Measurements from ENCODE around the gene RASAL2. TPM values are rescaled to one million over a fixed set of nuclear protein-coding genes. Genes with fewer than 3 reads are reported as not detected.
"Not testable (repeated sequence)": the region's sequence is repeated elsewhere in the genome, so short reads cannot be mapped to it uniquely, and the experiment has no call there.

RASAL2 gene
- total RNA-seq, 1 experiment from 2014 or later = not detected

- Histone ChIP-seq H2AFZ (ENCODE audit: low read length) (no peak overlapping the region), H3K9me2 (replicated peaks; ENCODE audit: insufficient read depth, low read length) (no peaks in the 10 kb centered on the region), H3K36me3 (ENCODE audit: insufficient read depth, low read length) (no peaks in the 10 kb centered on the region), H3K9me3 (ENCODE audit: low read length) (no peaks in the 10 kb centered on the region), H3K9ac (ENCODE audit: low read length) (no peak overlapping the region), H3K79me2 (ENCODE audit: low read length) (no peaks in the 10 kb centered on the region), H3K4me1 (ENCODE audit: low read length) (peaks cover 4% of the 10 kb centered on the region; the same call in 1 of the 2 replicates), H3K27me3 (ENCODE audit: low read length) (no peaks in the 10 kb centered on the region), H3K4me2 (ENCODE audit: low read depth, low read length, poor library complexity, severe bottlenecking) (no peak overlapping the region), H3K27ac (ENCODE audit: low read length) (no peak overlapping the region), H3K4me3 (ENCODE audit: low read length) (no peak overlapping the region), H4K20me1 (ENCODE audit: insufficient read depth, low read depth, low read length) (no peaks in the 10 kb centered on the region)
- DNase-seq = no peak
These were observed 288.5 kb downstream of the RASAL2 start for GRCh38 chr1:178382372-178382771.

GRCh38 chr1:178385662-178386061, 291.8 kb downstream of the RASAL2 start:
- no peak overlapping the region for H3K4me2 ChIP-seq (ENCODE audit: low read depth, low read length, poor library complexity, severe bottlenecking)
- no peak overlapping the region for H3K4me3 ChIP-seq (ENCODE audit: low read length)
- H3K9me2 ChIP-seq (replicated peaks; ENCODE audit: insufficient read depth, low read length) = no peaks in the 10 kb centered on the region
- no peaks in the 10 kb centered on the region for H3K9me3 ChIP-seq (ENCODE audit: low read length)
- no peak overlapping the region for H3K27ac ChIP-seq (ENCODE audit: low read length)
- no peaks in the 10 kb centered on the region for H3K27me3 ChIP-seq (ENCODE audit: low read length)
- no peak for DNase-seq
- H2AFZ ChIP-seq (ENCODE audit: low read length) = no peak overlapping the region
- H3K36me3 ChIP-seq (ENCODE audit: insufficient read depth, low read length) = no peaks in the 10 kb centered on the region
- peaks cover 4% of the 10 kb centered on the region; the same call in 1 of the 2 replicates for H3K4me1 ChIP-seq (ENCODE audit: low read length)
- no peaks in the 10 kb centered on the region for H4K20me1 ChIP-seq (ENCODE audit: insufficient read depth, low read depth, low read length)
- no peaks in the 10 kb centered on the region for H3K79me2 ChIP-seq (ENCODE audit: low read length)
- H3K9ac ChIP-seq (ENCODE audit: low read length) = no peak overlapping the region

GRCh38 chr1:178388418-178389145, 294.7 kb downstream of the RASAL2 start:
- no peak for DNase-seq
- Histone ChIP-seq H3K9ac (ENCODE audit: low read length) (no peak overlapping the region), H4K20me1 (ENCODE audit: insufficient read depth, low read depth, low read length) (no peaks in the 10 kb centered on the region), H3K9me2 (replicated peaks; ENCODE audit: insufficient read depth, low read length) (no peaks in the 10 kb centered on the region), H3K9me3 (ENCODE audit: low read length) (no peaks in the 10 kb centered on the region), H3K27me3 (ENCODE audit: low read length) (no peaks in the 10 kb centered on the region), H2AFZ (ENCODE audit: low read length) (no peak overlapping the region), H3K36me3 (ENCODE audit: insufficient read depth, low read length) (no peaks in the 10 kb centered on the region), H3K27ac (ENCODE audit: low read length) (no peak overlapping the region), H3K4me2 (ENCODE audit: low read depth, low read length, poor library complexity, severe bottlenecking) (no peak overlapping the region), H3K4me1 (ENCODE audit: low read length) (no peaks in the 10 kb centered on the region), H3K79me2 (ENCODE audit: low read length) (no peaks in the 10 kb centered on the region), H3K4me3 (ENCODE audit: low read length) (no peak overlapping the region)

GRCh38 chr1:178389441-178389840, 295.5 kb downstream of the RASAL2 start:
- no peak overlapping the region for H3K4me2 ChIP-seq (ENCODE audit: low read depth, low read length, poor library complexity, severe bottlenecking)
- no peaks in the 10 kb centered on the region for H3K79me2 ChIP-seq (ENCODE audit: low read length)
- no peaks in the 10 kb centered on the region for H3K27me3 ChIP-seq (ENCODE audit: low read length)
- no peak overlapping the region for H2AFZ ChIP-seq (ENCODE audit: low read length)
- H3K4me1 ChIP-seq (ENCODE audit: low read length) = no peaks in the 10 kb centered on the region
- H3K9me3 ChIP-seq (ENCODE audit: low read length) = no peaks in the 10 kb centered on the region
- H3K4me3 ChIP-seq (ENCODE audit: low read length) = no peak overlapping the region
- DNase-seq = no peak
- no peaks in the 10 kb centered on the region for H4K20me1 ChIP-seq (ENCODE audit: insufficient read depth, low read depth, low read length)
- no peaks in the 10 kb centered on the region for H3K9me2 ChIP-seq (replicated peaks; ENCODE audit: insufficient read depth, low read length)
- H3K9ac ChIP-seq (ENCODE audit: low read length) = no peak overlapping the region
- no peaks in the 10 kb centered on the region for H3K36me3 ChIP-seq (ENCODE audit: insufficient read depth, low read length)
- H3K27ac ChIP-seq (ENCODE audit: low read length) = no peak overlapping the region

GRCh38 chr1:178390280-178390679, 296.4 kb downstream of the RASAL2 start:
- not testable (repeated sequence) for H3K9me3 ChIP-seq (ENCODE audit: low read length); H2AFZ ChIP-seq (ENCODE audit: low read length); H3K4me2 ChIP-seq (ENCODE audit: low read depth, low read length, poor library complexity, severe bottlenecking); H3K36me3 ChIP-seq (ENCODE audit: insufficient read depth, low read length); DNase-seq; H3K9ac ChIP-seq (ENCODE audit: low read length); H3K4me3 ChIP-seq (ENCODE audit: low read length); H3K4me1 ChIP-seq (ENCODE audit: low read length); H3K27me3 ChIP-seq (ENCODE audit: low read length); H4K20me1 ChIP-seq (ENCODE audit: insufficient read depth, low read depth, low read length); H3K27ac ChIP-seq (ENCODE audit: low read length); H3K9me2 ChIP-seq (replicated peaks; ENCODE audit: insufficient read depth, low read length); H3K79me2 ChIP-seq (ENCODE audit: low read length)

- no peak overlapping the region for H2AFZ ChIP-seq (ENCODE audit: low read length)
- DNase-seq = no peak
- H3K4me1 ChIP-seq (ENCODE audit: low read length) = no peaks in the 10 kb centered on the region
- H3K27me3 ChIP-seq (ENCODE audit: low read length) = no peaks in the 10 kb centered on the region
- no peak overlapping the region for H3K4me3 ChIP-seq (ENCODE audit: low read length)
- H3K9ac ChIP-seq (ENCODE audit: low read length) = no peak overlapping the region
- no peaks in the 10 kb centered on the region for H4K20me1 ChIP-seq (ENCODE audit: insufficient read depth, low read depth, low read length)
- no peaks in the 10 kb centered on the region for H3K9me2 ChIP-seq (replicated peaks; ENCODE audit: insufficient read depth, low read length)
- no peaks in the 10 kb centered on the region for H3K9me3 ChIP-seq (ENCODE audit: low read length)
- no peak overlapping the region for H3K27ac ChIP-seq (ENCODE audit: low read length)
- no peaks in the 10 kb centered on the region for H3K36me3 ChIP-seq (ENCODE audit: insufficient read depth, low read length)
- no peaks in the 10 kb centered on the region for H3K79me2 ChIP-seq (ENCODE audit: low read length)
- no peak overlapping the region for H3K4me2 ChIP-seq (ENCODE audit: low read depth, low read length, poor library complexity, severe bottlenecking)
These were observed 299.5 kb downstream of the RASAL2 start for GRCh38 chr1:178393370-178393769.

GRCh38 chr1:178396789-178397188, 302.9 kb downstream of the RASAL2 start:
- DNase-seq = no peak
- H3K27me3 ChIP-seq (ENCODE audit: low read length) = no peaks in the 10 kb centered on the region
- no peaks in the 10 kb centered on the region for H3K79me2 ChIP-seq (ENCODE audit: low read length)
- H3K4me2 ChIP-seq (ENCODE audit: low read depth, low read length, poor library complexity, severe bottlenecking) = no peak overlapping the region
- H3K9ac ChIP-seq (ENCODE audit: low read length) = no peak overlapping the region
- H4K20me1 ChIP-seq (ENCODE audit: insufficient read depth, low read depth, low read length) = no peaks in the 10 kb centered on the region
- H3K27ac ChIP-seq (ENCODE audit: low read length) = no peak overlapping the region
- no peak overlapping the region for H2AFZ ChIP-seq (ENCODE audit: low read length)
- H3K9me2 ChIP-seq (replicated peaks; ENCODE audit: insufficient read depth, low read length) = no peaks in the 10 kb centered on the region
- H3K9me3 ChIP-seq (ENCODE audit: low read length) = no peaks in the 10 kb centered on the region
- H3K36me3 ChIP-seq (ENCODE audit: insufficient read depth, low read length) = no peaks in the 10 kb centered on the region
- H3K4me1 ChIP-seq (ENCODE audit: low read length) = no peaks in the 10 kb centered on the region
- no peak overlapping the region for H3K4me3 ChIP-seq (ENCODE audit: low read length)

- Histone ChIP-seq H3K36me3 (ENCODE audit: insufficient read depth, low read length) (no peaks in the 10 kb centered on the region), H3K4me2 (ENCODE audit: low read depth, low read length, poor library complexity, severe bottlenecking) (no peak overlapping the region), H4K20me1 (ENCODE audit: insufficient read depth, low read depth, low read length) (no peaks in the 10 kb centered on the region)
These were observed 303.8 kb downstream of the RASAL2 start for GRCh38 chr1:178397678-178398077.

More at GRCh38 chr1:178397678-178398077, 303.8 kb downstream of the RASAL2 start:
- no peaks in the 10 kb centered on the region for H3K4me1 ChIP-seq (ENCODE audit: low read length)
- H2AFZ ChIP-seq (ENCODE audit: low read length) = no peak overlapping the region
- no peaks in the 10 kb centered on the region for H3K79me2 ChIP-seq (ENCODE audit: low read length)
- no peaks in the 10 kb centered on the region for H3K27me3 ChIP-seq (ENCODE audit: low read length)
- no peak overlapping the region for H3K27ac ChIP-seq (ENCODE audit: low read length)
- H3K4me3 ChIP-seq (ENCODE audit: low read length) = no peak overlapping the region
- no peaks in the 10 kb centered on the region for H3K9me2 ChIP-seq (replicated peaks; ENCODE audit: insufficient read depth, low read length)
- H3K9ac ChIP-seq (ENCODE audit: low read length) = no peak overlapping the region
- H3K9me3 ChIP-seq (ENCODE audit: low read length) = no peaks in the 10 kb centered on the region
- DNase-seq = no peak
